GM10847 (cell line): Measurements from ENCODE around the gene TLR9.
A peak's percentile ranks its signal among the peaks of the same experiment; 100 is the strongest.

Source experiments
- POLR2A ChIP-seq: IDR thresholded peaks from 2 replicates; pipeline ENCODE4 v1.6.1; 2011; ENCODE audit not compliant: insufficient read length; ENCODE audit errors: extremely low read depth

TLR9 gene

GRCh38 chr3:52211268-52211891, 14.1 kb downstream of the TLR9 start:
- no peak for TF ChIP-seq POLR2A

DNA sequence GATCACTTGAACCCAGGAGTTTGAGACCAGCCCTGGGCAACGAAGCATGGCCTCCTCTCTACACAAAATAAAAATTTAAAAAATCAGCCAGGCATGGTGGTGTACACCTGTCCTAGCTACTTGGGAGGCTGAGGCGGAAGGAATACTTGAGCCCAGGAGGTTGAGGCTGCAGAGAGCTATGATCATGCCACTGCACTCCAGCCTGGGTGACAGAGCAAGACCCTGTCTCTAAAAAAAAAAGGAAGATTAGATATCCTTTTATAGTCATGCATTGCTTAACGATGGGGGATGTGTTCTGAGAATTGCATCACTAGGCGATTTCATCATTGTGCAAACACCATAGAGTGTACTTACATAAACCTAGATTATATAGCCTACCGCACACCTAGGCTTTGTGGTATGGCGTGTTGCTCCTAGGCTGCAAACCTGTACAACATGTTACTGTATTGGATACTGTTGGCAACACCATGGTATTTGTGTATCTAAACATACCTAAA, 14.8 kb downstream of the TLR9 start:
- TF ChIP-seq POLR2A, result no peak

DNA sequence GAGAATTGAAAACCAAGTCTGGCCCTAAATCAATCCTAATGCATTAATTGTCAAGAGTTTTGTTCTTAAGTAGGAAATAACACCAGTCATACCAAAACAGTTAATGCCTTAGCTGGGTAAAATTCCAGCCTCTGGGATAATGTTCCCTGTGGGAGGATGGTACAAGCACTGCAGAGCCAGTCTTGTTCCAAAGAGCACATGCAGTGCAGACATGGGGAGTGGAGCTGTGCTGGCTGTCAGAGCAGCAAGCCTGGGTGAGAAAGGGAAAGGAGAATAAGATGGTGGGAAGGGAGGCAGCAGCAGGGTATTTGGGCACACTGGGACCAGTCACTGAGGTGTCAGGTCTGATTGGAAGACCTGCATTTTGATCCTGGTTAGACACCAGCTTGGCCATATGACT, 15.4 kb downstream of the TLR9 start:
- TF ChIP-seq POLR2A, result no peak

DNA sequence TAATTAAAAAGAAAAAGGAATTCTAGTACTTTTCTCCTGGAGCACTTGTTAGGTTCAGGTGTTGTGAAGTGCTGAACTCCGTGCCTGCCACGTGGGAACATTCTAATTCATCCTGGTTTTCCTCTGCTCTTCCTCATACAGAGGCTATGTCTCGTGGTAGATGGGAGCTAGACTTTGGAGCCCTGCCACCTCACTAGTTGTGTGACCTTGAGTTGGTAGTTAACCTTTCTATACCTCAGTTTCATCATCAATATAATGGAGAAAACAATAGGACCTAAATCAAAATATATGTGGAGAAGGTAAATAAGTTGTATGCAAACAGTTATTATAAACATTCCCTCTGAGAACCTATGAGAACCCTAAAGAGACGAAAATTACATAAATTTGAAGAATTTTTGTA, 16.9 kb downstream of the TLR9 start:
- TF ChIP-seq POLR2A, result no peak

GRCh38 chr3:52205727-52206372, 19.6 kb downstream of the TLR9 start:
- no peak for TF ChIP-seq POLR2A

GRCh38 chr3:52204337-52205073, 20.9 kb downstream of the TLR9 start:
- TF ChIP-seq POLR2A, result no peak

DNA sequence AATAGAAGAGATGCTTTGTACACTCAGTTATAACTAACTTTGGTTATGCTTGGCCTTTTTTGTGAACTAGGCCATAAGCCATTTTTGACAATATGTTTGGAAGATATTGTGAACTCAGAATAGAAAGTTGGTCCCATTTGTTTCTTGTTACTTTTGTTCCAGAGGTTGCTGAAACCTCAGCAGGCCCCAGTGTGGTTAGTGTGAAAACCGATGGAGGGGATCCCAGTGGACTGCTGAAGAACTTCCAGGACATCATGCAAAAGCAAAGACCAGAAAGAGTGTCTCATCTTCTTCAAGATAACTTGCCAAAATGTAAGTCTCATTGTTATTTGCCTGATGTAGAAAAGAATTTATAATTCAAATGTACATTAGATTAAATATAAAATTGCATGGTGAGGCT, 21.7 kb downstream of the TLR9 start:
- no peak for TF ChIP-seq POLR2A

DNA sequence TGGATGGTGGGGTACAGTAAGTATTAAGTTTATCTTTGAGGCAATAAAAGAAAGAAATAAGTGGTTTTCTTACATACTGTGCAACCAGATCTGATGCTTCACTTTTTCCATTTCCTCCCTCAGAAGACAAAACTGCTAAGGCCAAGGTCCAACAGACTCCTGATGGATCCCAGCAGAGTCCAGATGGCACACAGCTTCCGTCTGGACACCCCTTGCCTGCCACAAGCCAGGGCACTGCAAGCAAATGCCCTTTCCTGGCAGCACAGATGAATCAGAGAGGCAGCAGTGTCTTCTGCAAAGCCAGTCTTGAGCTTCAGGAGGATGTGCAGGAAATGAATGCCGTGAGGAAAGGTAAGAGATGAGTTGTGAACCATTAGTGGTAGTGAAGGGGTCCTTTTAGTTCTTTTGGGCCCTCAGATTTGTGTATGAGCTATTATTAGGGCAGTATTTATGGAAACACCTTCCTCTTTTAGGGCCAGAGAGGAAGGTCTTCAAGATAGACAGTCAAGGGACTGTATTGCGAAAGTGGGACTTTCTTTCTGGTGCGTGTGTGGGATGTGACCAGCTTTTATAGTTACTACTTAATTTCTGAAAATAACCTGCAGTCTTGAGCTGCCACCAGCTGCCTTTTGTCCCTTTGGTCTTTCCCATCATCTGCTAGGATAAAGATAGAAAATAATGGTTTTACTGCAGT, 22.9 kb downstream of the TLR9 start:
- no peak for TF ChIP-seq POLR2A

DNA sequence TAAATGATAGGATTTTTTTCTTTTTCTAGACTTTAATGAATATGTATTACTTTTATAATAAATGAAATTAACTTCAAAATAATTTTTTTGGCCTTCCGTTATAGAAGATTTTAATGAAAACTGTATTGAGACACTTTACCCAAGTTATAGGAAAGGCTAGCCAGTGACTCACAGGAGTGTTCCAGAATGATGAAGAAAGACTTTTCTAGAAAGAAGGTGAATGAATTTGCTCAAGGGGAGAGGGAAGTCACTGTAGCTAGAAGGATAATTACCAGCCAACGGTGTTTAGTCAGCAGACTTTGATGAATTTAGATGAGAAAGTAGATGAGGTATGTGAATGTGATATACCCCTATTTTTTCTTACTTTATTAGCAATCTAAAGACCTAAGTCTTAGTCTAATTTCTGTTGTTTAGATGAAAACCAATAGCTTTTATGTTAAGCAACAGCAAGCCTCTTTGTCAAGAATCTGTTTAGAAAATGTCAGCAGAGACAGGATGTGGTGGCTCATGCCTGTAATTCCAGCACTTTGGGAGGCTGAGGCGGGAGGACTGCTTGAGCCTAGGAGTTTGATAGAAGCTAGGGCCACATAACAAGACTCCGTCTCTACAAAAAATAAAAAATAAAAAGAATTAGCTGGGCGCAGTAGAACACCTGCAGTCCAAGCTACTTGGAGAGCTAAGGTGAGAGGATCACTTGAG, 24.3 kb downstream of the TLR9 start:
- TF ChIP-seq POLR2A, result no peak

GRCh38 chr3:52198643-52199608, 26.5 kb downstream of the TLR9 start:
- TF ChIP-seq POLR2A, result no peak

- peak; percentile 90 for TF ChIP-seq POLR2A
Measured at GRCh38 chr3:52197842-52198625, 27.4 kb downstream of the TLR9 start, which contains the start of gene ALAS1. ALAS1 (plus strand) TSS chr3:52198160; CDS start chr3:52199242, 1,082 bp downstream.

DNA sequence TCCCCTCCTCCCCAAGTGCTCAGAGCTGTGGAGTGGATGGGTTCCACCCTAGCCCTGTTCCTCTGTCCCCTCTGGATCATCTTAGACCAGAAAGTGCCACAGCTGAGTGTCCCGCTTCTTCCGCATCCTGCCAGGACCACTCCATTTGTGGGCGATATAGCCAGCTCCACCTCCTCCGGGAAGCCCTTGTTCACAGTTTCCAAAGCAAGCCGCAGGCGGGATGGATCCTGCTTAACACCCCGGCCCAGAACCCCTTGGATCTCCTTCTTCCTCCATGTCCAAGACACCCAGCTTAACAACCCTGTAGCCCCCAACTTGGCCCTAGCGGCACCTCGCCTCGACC, 28.0 kb downstream of the TLR9 start:
- no peak for TF ChIP-seq POLR2A

- no peak for TF ChIP-seq POLR2A
Measured at GRCh38 chr3:52196977-52197376, 28.5 kb downstream of the TLR9 start.
